ENCODE measurements around the gene RNASEH2A. TPM values are rescaled to one million over a fixed set of nuclear protein-coding genes. Genes with fewer than 3 reads are reported as not detected.

Gene RNASEH2A
- total RNA-seq, 4 donors from 2014 or later: 2.7 to 17.5 (median 4.0) TPM; not detected in 1

GRCh38 chr19:12767666-12768065 is 38.7 kb upstream of the RNASEH2A start:
- peaks cover 0 to 5% (median 0%) of the 10 kb centered on the region in 4 donors for H3K36me3 ChIP-seq
- TF ChIP-seq CTCF (IDR thresholded peaks at IDR 0.05): no peak
- no peak for TF ChIP-seq POLR2AphosphoS5 (IDR thresholded peaks at IDR 0.05)
- TF ChIP-seq EP300 (IDR thresholded peaks at IDR 0.05; ENCODE audit: low read depth): no peak
- TF ChIP-seq POLR2A (IDR thresholded peaks at IDR 0.05): no peak

DNA sequence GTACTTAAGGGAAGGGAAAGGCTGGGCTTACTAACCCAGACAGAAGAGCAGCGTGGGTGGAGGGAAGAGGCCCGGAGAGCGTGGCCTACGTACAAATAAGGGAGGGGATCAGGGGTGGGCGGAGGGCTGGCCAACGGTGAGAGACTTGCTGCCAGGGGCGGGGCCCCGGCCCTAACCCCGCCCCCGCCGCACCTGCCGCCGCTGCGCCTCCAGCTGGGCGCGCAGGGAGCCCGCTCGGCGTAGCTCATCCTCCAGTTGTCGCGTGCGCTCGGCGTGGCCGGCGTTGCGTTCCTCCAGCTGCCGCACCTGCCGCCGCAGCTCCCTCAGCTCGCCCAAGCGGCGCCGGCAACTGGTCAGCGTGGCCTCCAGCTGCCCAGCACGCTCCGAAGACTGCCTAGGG is 36.7 kb upstream of the RNASEH2A start:
- no peak overlapping the region for H3K4me3 ChIP-seq
- H3K4me1 ChIP-seq: peaks cover 3 to 19% (median 11%) of the 10 kb centered on the region in 4 donors
- H3K27me3 ChIP-seq: no peaks in the 10 kb centered on the region
- H3K36me3 ChIP-seq: no peaks in the 10 kb centered on the region
- intact Hi-C loops (cut with DNase I; ENCODE audit: low total_unique reads): loop anchor here (5.0 kb wide), 2 partner anchors 33 to 73 kb away; partner anchors contain the start of genes PRDX2 and THSD8
- no peaks in the 10 kb centered on the region for H3K9me3 ChIP-seq
- 37 to 45% methylated on average over 6 to 29 of the region's 37 CpGs for WGBS, 2 donors (ENCODE audit: low coverage in 1 of 2)
- peak overlapping the region in 1 of 4 donors; percentile 52 for H3K27ac ChIP-seq
- in situ Hi-C loops (cut with MboI; ENCODE audit: low pct_ligation_motif_present in 1 of 4, low pct_unique_long_range_greater_than_20kb in 1 of 4, low sequenced_read_pairs in 3 of 4): loop anchor here in 2 of 4 donors (10.0 kb wide), 1 partner anchor 75 kb away; no protein-coding TSS in a partner anchor
- DNase-seq: peak; percentile 66
- peak in 1 of 3 donors; percentile 30 for TF ChIP-seq POLR2AphosphoS5 (IDR thresholded peaks at IDR 0.05)
- TF ChIP-seq CTCF (IDR thresholded peaks at IDR 0.05): no peak

More at GRCh38 chr19:12767666-12768065, 38.7 kb upstream of the RNASEH2A start:
- H3K27ac ChIP-seq: no peak overlapping the region
- WGBS, 2 donors (ENCODE audit: low coverage in 1 of 2): 98% methylated on average over 13 of the region's 15 CpGs; no CpG with 5 or more reads in 1 of the 2 donors
- H3K9me3 ChIP-seq: no peaks in the 10 kb centered on the region
- no peak for DNase-seq
- no peak overlapping the region for H3K4me3 ChIP-seq
- in situ Hi-C loops (cut with MboI; ENCODE audit: low pct_ligation_motif_present in 1 of 4, low pct_unique_long_range_greater_than_20kb in 1 of 4, low sequenced_read_pairs in 3 of 4): loop anchor here in 2 of 4 donors (10.0 kb wide), 1 partner anchor 77 kb away; no protein-coding TSS in a partner anchor
- H3K27me3 ChIP-seq: no peaks in the 10 kb centered on the region
- intact Hi-C loops (cut with DNase I; ENCODE audit: low total_unique reads): loop anchor here (5.0 kb wide), 2 partner anchors 35 to 75 kb away; partner anchors contain the start of genes PRDX2 and THSD8
- peaks cover 0 to 15% (median 4%) of the 10 kb centered on the region in 4 donors for H3K4me1 ChIP-seq

GRCh38 chr19:12770922-12771321 is 35.5 kb upstream of the RNASEH2A start:
- in situ Hi-C loops (cut with MboI; ENCODE audit: low pct_ligation_motif_present in 1 of 4, low pct_unique_long_range_greater_than_20kb in 1 of 4, low sequenced_read_pairs in 3 of 4) (no loop called here), intact Hi-C loops (cut with DNase I; ENCODE audit: low total_unique reads) (no loop called here)
- no peak overlapping the region for H3K27ac ChIP-seq
- no peaks in the 10 kb centered on the region for H3K27me3 ChIP-seq
- WGBS, 2 donors (ENCODE audit: low coverage in 1 of 2): 98% methylated on average over 8 of the region's 13 CpGs; no CpG with 5 or more reads in 1 of the 2 donors
- H3K4me3 ChIP-seq: no peak overlapping the region
- peaks cover 0 to 22% (median 15%) of the 10 kb centered on the region in 4 donors for H3K4me1 ChIP-seq
- H3K36me3 ChIP-seq: no peaks in the 10 kb centered on the region
- TF ChIP-seq CTCF (IDR thresholded peaks at IDR 0.05) (no peak), EP300 (IDR thresholded peaks at IDR 0.05; ENCODE audit: low read depth) (no peak), POLR2AphosphoS5 (IDR thresholded peaks at IDR 0.05) (no peak), POLR2A (IDR thresholded peaks at IDR 0.05) (no peak)
- no peaks in the 10 kb centered on the region for H3K9me3 ChIP-seq
- DNase-seq: no peak

GRCh38 chr19:12772323-12772722 is 34.1 kb upstream of the RNASEH2A start:
- intact Hi-C loops (cut with DNase I; ENCODE audit: low total_unique reads): no loop called here
- in situ Hi-C loops (cut with MboI; ENCODE audit: low pct_ligation_motif_present in 1 of 4, low pct_unique_long_range_greater_than_20kb in 1 of 4, low sequenced_read_pairs in 3 of 4): no loop called here
- no peak for TF ChIP-seq POLR2A (IDR thresholded peaks at IDR 0.05)
- no peak for TF ChIP-seq POLR2AphosphoS5 (IDR thresholded peaks at IDR 0.05)
- TF ChIP-seq EP300 (IDR thresholded peaks at IDR 0.05; ENCODE audit: low read depth): no peak

More at GRCh38 chr19:12772323-12772722, 34.1 kb upstream of the RNASEH2A start:
- H3K27ac ChIP-seq: no peak overlapping the region
- no peaks in the 10 kb centered on the region for H3K9me3 ChIP-seq
- WGBS, 2 donors (ENCODE audit: low coverage in 1 of 2): 84% methylated on average over 4 of the region's 4 CpGs; no CpG with 5 or more reads in 1 of the 2 donors
- H3K36me3 ChIP-seq: no peaks in the 10 kb centered on the region
- H3K4me3 ChIP-seq: no peak overlapping the region
- DNase-seq: no peak
- H3K4me1 ChIP-seq: peaks cover 3 to 34% (median 17%) of the 10 kb centered on the region in 4 donors
- H3K27me3 ChIP-seq: no peaks in the 10 kb centered on the region
